GM12801 (cell line): Measurements from ENCODE around the gene LENEP.

Experiments used
- CTCF ChIP-seq: IDR thresholded peaks from one replicate; pipeline ENCODE4 v1.5.1; 2011; ENCODE audit warnings: control low read depth; ENCODE audit not compliant: insufficient read length; ENCODE audit errors: extremely low read depth

LENEP gene

GRCh38 chr1:155004352-155005075 lies 11.1 kb downstream of the LENEP start:
- no peak for TF ChIP-seq CTCF

- TF ChIP-seq CTCF = no peak
Measured at GRCh38 chr1:155005076-155006011, 12.0 kb downstream of the LENEP start.

GRCh38 chr1:155006601-155007101 lies 13.3 kb downstream of the LENEP start:
- no peak for TF ChIP-seq CTCF

- TF ChIP-seq CTCF = no peak
Measured at GRCh38 chr1:155007251-155007828, 14.0 kb downstream of the LENEP start.

- TF ChIP-seq CTCF = no peak
Measured at GRCh38 chr1:155008015-155008941, 14.9 kb downstream of the LENEP start.

- TF ChIP-seq CTCF = no peak
Measured at GRCh38 chr1:155009221-155009711, 15.9 kb downstream of the LENEP start.
